A673 (cell line): ENCODE results near the gene THPO. TPM values are rescaled to one million over a fixed set of nuclear protein-coding genes. Genes with fewer than 3 reads are reported as not detected.

Experiments
- BruUV-seq: library from RNA; stranded (reverse); fragments of 400-500 nt; replicated peaks from 2 replicates; lab custom pipeline; 2021; lab: Mats Ljungman, UMichigan
- CTCF ChIA-PET: fragments of 300-600 bp; sonication (Branson Sonifier 250); formaldehyde crosslinking; loops from one replicate; lab custom pipeline; 2022; ENCODE audit warnings: antibody characterized with exemption; lab: Charles Lee
- POLR2A ChIA-PET: fragments of 300-600 bp; sonication (Branson Sonifier 250); formaldehyde crosslinking; loops from one replicate; lab custom pipeline; 2022; ENCODE audit warnings: antibody characterized with exemption; ENCODE audit not compliant: low non-redundant PET; lab: Charles Lee
- DNase-seq: peaks from one replicate; pipeline ENCODE4 v3.0.0-alpha.2; 2015; ENCODE audit warnings: low spot score
- H3K27ac ChIP-seq: fragments of 200-600 bp; sonication (generic); 2 replicates; pipeline ENCODE4 v1.5.1; 2016; ENCODE audit warnings: mixed run types, low read depth, mild to moderate bottlenecking, mixed read lengths, antibody characterized with exemption, low read length; ENCODE audit not compliant: poor library complexity, severe bottlenecking
- H3K27me3 ChIP-seq: fragments of 200-600 bp; sonication (generic); replicated peaks from 2 replicates; pipeline ENCODE4 v1.6.1; 2017; ENCODE audit warnings: mixed run types, low read depth, mild to moderate bottlenecking, mixed read lengths, antibody characterized with exemption, low read length; ENCODE audit not compliant: insufficient read depth, poor library complexity
- H3K36me3 ChIP-seq: fragments of 200-600 bp; sonication (generic); 2 replicates; pipeline ENCODE4 v1.6.1; 2016; ENCODE audit warnings: mixed run types, mild to moderate bottlenecking, mixed read lengths, antibody characterized with exemption, low read length; ENCODE audit not compliant: insufficient read depth, poor library complexity, severe bottlenecking
- H3K4me1 ChIP-seq: fragments of 200-600 bp; sonication (generic); 2 replicates; pipeline ENCODE4 v1.6.1; 2017; ENCODE audit warnings: mixed run types, mild to moderate bottlenecking, mixed read lengths, antibody characterized with exemption, low read length; ENCODE audit not compliant: insufficient read depth, poor library complexity, severe bottlenecking
- H3K4me3 ChIP-seq: fragments of 200-600 bp; sonication (generic); 2 replicates; pipeline ENCODE4 v1.5.1; 2016; ENCODE audit warnings: low read depth, mixed run types, mild to moderate bottlenecking, mixed read lengths, low read length; ENCODE audit not compliant: poor library complexity, severe bottlenecking
- H3K9me3 ChIP-seq: fragments of 200-600 bp; sonication (generic); 2 replicates; pipeline ENCODE4 v1.6.1; 2016; ENCODE audit warnings: mixed run types, low read depth, mild to moderate bottlenecking, mixed read lengths, antibody characterized with exemption, low read length; ENCODE audit not compliant: poor library complexity, severe bottlenecking
- EZH2 ChIP-seq: fragments of 200-600 bp; sonication (generic); IDR thresholded peaks from 2 replicates; pipeline ENCODE4 v1.6.1; 2017; ENCODE audit warnings: borderline replicate concordance, low read depth, mild to moderate bottlenecking, mixed read lengths, antibody characterized with exemption, low read length; ENCODE audit not compliant: poor library complexity, severe bottlenecking
- intact Hi-C: fragments of 100-400 bp; cut with micrococcal nuclease; formaldehyde crosslinking; loops from one replicate; pipeline ENCODE4 v1.10.0; 2022; ENCODE audit not compliant: unreplicated experiment
- total RNA-seq: library from RNA; stranded (reverse); gene quantifications from 2 replicates; pipeline ENCODE4 v1.2.3, GENCODE V29; 2021
- TF ChIP-seq, protein P1 (sequence below): fragments of 300-800, 200-600 bp; sonication (generic); conservative IDR thresholded peaks from 2 replicates; pipeline ENCODE4 v1.5.1; 2017; ENCODE audit warnings: low read depth, mild to moderate bottlenecking, antibody characterized with exemption, low read length, moderate library complexity, mixed read lengths

Gene THPO
- total RNA-seq, 1 experiment from 2014 or later = not detected

DNA sequence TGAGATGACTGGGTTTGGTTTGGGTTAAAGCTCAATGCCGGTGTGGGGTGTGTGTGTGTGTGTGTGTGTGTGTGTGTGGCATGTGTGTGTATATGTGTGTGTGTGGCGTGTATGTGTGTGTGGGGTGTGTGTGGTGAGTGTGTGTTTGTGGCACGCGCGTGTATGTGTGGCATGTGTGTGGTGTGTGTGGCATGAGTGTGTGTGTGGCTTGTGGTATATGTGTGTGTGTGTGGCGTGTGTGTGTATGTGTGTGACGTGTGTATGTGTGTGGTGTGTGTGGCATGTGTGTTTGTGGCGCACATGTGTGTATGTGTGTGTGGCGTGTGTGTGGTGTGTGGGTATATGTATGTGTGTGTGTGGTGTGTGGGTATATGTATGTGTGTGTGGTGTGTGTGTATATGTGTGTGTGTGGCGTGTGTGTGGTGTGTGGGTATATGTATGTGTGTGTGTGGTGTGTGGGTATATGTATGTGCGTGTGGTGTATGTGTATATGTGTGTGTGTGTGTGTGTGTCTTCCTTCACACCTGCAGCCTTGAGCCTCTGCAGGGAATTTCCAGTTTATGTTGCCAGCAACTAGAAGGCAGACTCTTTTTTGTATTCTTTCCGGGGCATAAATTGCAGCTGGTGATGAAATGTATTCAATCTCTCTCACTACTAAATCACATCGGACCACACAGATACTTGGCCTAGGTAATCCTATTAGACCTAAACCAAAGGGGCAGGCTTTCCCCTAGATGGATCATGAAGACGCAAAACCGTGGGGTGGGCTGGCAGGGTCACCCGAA, 36.6 kb upstream of the THPO start:
- TF ChIP-seq, protein P1, sequence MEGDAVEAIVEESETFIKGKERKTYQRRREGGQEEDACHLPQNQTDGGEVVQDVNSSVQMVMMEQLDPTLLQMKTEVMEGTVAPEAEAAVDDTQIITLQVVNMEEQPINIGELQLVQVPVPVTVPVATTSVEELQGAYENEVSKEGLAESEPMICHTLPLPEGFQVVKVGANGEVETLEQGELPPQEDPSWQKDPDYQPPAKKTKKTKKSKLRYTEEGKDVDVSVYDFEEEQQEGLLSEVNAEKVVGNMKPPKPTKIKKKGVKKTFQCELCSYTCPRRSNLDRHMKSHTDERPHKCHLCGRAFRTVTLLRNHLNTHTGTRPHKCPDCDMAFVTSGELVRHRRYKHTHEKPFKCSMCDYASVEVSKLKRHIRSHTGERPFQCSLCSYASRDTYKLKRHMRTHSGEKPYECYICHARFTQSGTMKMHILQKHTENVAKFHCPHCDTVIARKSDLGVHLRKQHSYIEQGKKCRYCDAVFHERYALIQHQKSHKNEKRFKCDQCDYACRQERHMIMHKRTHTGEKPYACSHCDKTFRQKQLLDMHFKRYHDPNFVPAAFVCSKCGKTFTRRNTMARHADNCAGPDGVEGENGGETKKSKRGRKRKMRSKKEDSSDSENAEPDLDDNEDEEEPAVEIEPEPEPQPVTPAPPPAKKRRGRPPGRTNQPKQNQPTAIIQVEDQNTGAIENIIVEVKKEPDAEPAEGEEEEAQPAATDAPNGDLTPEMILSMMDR = no peak
- TF ChIP-seq EZH2 = no peak
- Histone ChIP-seq H3K4me1 (peaks cover 10% of the 10 kb centered on the region), H3K4me3 (no peak overlapping the region), H3K27ac (no peak overlapping the region), H3K9me3 (no peaks in the 10 kb centered on the region), H3K27me3 (no peaks in the 10 kb centered on the region), H3K36me3 (no peaks in the 10 kb centered on the region)
- ChIA-PET POLR2A (interaction anchor here (0.6 to 1.0 kb wide), 3 partner anchors 120 to 949 kb away, joined by 3 to 4 read pairs (median 3); partner anchors contain the start of gene MAP3K13), CTCF (interaction anchor here (0.6 to 1.2 kb wide), 5 partner anchors 30 to 100 kb away, joined by 3 to 11 read pairs (median 4); no protein-coding TSS in a partner anchor)
- no TSS peak for BruUV-seq
- DNase-seq = peak; percentile 56
- intact Hi-C loops = loop anchor here (5.0 kb wide), 2 partner anchors 98 to 128 kb away; no protein-coding TSS in a partner anchor

DNA sequence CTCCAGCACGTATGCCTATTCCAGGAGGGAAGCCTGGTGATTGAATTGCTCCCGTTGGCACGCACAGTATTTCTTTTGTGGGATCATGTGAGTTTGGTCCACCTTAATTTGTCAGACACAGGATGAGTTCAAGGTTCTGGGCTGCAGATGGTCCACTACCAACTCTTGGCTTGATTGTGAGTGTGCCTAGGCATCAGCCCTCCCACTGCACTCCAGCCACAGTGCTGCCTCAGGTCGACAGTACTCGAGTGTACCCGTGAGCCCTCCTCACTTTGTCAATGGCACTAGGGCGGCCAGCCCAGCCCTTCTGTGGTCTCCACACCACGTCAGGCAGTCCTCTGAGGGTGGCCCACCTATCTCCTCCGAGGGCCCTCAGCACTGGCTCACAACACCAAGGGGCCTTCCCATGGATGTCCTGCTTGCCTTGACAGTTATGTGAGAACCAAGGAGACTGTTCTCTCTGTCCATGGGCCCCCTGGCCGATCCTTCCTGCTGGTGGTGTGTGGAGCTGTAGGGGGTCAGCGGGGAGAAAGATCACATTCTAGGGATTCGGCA, 32.0 kb upstream of the THPO start:
- no TSS peak for BruUV-seq
- Histone ChIP-seq H3K27ac (no peak overlapping the region), H3K4me1 (peaks cover 5% of the 10 kb centered on the region), H3K9me3 (no peaks in the 10 kb centered on the region), H3K4me3 (no peak overlapping the region), H3K36me3 (no peaks in the 10 kb centered on the region), H3K27me3 (no peaks in the 10 kb centered on the region)
- CTCF ChIA-PET = no interaction called here
- TF ChIP-seq, protein P1 = no peak
- TF ChIP-seq EZH2 = no peak
- DNase-seq = no peak
- intact Hi-C loops = no loop called here
- POLR2A ChIA-PET = no interaction called here

- DNase-seq = no peak
- Histone ChIP-seq H3K9me3 (no peaks in the 10 kb centered on the region), H3K27ac (no peak overlapping the region), H3K36me3 (no peaks in the 10 kb centered on the region), H3K27me3 (no peaks in the 10 kb centered on the region), H3K4me1 (no peaks in the 10 kb centered on the region), H3K4me3 (no peak overlapping the region)
- BruUV-seq = no TSS peak
- POLR2A ChIA-PET = no interaction called here
- CTCF ChIA-PET = no interaction called here
- TF ChIP-seq, protein P1 = no peak
- no peak for TF ChIP-seq EZH2
- intact Hi-C loops = no loop called here
These were observed 31.4 kb upstream of the THPO start for GRCh38 chr3:184409331-184409926.
